ENCODE data around the gene ENC1.

The ENC1 gene

DNA sequence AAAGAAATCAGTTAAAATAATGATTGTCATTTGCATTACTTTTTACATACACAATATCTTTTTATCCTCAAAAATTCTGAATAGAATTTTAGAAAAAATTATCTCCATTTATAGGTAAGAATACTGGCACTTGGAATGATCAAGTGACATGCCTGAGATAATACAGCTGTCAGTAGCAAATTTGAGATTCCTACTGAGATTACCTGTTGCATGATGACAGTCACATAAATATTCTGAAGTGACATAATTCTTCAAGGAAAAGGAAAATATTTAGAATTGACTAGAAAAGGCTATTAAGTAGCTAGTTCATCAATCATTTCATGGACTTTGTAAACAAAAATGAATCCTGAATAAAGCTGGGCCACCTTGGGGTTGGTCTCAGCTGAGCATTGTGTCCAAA is 15.2 kb upstream of the ENC1 start:
- no peak for DNase-seq

- no peak for DNase-seq
Observed at GRCh38 chr5:74655206-74655605, 14.7 kb upstream of the ENC1 start.

GRCh38 chr5:74653991-74654390 is 13.5 kb upstream of the ENC1 start:
- no peak for DNase-seq

GRCh38 chr5:74652576-74652975 is 12.0 kb upstream of the ENC1 start:
- no peak for DNase-seq

DNA sequence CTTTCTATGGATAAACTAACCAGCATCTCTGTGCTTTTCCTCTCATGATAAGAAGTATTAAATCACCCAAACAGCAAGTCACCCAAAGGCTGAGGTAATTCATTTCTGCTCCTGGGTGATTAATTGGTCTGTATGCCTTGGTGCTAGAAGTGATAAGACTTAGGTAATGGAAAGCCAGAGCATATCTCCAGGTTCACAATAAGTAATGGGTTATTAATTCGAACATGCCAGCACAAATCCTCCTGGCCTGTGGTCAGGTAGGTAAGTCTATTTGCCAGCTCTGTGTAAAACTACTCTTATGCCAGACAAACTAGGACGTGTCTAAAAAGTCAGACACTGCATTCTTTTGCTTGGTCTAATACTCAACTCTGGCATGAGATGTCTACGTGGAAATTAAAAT is 11.2 kb upstream of the ENC1 start:
- DNase-seq: no peak

- no peak for DNase-seq
Observed at GRCh38 chr5:74649421-74649973, 9.0 kb upstream of the ENC1 start.

DNA sequence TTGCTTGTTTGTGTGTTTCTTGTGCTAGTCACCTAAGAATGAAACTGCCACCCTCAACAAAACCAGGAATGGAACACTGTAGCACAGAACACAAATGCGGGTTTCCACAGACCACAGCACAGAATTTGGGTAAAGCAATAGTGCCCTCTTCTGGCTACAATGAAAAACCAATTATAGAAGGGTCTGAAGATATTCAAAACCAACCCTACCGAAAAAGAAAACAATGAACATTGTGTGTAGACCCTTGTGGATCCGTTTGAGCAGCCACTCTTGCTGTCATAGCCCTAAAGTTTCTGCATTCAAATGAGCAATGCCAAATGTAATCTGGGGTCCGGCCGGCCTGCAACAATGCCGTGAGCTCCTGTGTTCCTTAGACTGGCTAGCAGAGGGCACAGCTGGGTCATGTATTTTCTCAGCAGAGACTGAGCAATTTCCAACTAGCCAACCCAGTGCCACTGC is 8.3 kb upstream of the ENC1 start:
- DNase-seq: peak in 1 of 2 donors; percentile 7

DNA sequence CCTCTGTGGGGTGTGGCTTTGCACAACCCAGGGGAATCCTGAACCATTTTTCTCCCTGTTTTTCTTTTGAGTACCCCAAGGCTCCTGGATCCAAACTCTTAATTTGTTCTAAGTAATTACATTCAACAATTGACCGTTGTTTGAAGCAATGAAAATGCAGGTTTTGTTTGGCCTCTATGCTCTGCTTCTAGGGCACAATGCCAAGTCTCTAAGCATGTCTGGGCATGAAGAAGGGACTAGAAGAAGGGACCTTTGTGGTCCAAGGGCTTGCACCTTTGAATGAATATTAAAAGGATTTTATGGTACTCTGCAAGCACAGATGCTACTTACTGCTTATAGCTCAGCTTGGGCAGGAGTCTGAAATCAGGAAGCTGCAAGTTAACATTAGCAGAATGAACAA is 6.6 kb upstream of the ENC1 start:
- no peak for DNase-seq

DNA sequence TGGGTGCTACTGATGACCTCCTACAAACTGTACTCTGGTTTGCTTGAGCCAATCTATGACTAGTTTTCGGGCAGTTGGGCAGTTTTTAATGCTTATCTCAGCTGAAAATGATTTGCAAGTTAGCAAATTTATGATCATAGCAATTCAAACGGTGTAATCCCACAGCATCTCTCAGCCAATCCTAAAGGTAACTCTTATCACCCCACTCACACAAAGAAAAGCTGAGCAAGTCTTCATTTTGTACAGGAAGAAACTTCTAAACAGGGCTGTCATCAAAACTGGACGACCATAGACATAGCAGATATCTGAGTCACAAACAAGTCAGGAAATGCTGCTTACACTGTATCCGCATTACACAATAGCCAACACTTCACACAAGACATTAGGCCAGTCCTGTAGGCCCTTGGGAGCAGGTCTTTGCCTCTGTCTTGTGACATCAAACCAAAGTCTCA is 2.6 kb upstream of the ENC1 start:
- no peak for DNase-seq

- no peak for DNase-seq
Observed at GRCh38 chr5:74642543-74642863, 2.0 kb upstream of the ENC1 start.

DNA sequence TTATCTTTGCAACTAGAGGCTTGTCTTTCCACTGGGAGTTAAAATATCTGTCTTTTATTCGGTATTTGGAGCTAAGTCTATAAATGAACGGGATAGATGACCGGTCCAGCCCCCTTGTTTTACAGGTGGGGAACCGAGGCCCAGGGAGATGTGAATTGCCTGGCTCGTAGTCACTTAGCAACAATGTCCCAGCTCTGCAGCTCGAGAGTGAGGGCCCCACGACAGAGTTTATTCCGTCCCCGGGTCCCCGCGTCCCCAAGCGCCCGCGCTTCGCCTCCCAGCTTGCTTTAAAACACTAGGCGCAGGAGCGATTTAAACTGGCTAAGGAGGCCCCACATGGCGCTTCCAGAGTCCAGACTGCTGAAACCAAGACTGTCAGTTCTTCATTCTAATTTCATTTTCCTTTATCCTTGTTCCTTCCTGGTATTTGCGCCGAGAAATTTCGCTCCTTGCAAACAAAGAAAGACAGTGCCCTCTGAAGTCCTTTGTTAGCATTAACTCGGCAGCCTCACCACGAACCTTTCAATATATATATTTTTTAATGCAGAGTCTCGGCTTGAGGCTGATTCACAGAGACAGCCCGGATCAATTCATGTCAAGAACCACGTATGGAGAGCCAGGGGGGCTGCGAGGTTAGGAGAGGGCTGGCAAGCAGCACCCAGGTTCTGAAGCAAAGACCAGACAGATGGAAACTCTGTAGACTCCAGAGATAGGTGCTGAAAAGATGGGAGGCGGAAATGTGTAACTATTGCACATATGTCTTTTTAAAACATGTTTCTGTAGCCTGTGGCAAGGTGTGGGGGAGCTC is 1.4 kb upstream of the ENC1 start:
- DNase-seq: peak in 1 of 2 donors; percentile 30

GRCh38 chr5:74640954-74641734 is 616 bp upstream of the ENC1 start:
- DNase-seq: peak; percentile 50 to 65

GRCh38 chr5:74639807-74640449 is 600 bp downstream of the ENC1 start:
- DNase-seq: peak; percentile 50 to 58

- no peak for DNase-seq
Observed at GRCh38 chr5:74638970-74639806, 1.3 kb downstream of the ENC1 start.

DNA sequence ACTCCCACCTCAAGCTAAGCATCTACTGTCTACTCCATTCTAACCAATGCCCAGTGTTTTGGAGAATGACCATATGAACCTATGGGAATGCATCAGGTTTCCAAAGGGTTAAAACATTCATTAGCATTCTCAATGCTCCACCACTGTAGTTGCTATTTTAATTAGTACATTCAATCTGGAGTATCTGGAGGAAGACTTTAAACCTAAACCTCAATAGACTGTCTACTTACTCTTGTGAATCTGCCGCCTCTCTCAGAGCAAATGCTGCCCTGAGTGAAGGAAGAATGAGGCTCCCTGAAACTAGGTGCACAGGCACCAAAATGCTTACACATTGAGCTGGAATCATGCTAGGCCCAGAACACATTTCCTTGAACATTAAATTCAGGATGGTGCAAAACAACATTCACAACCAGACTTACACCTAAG is 2.0 kb downstream of the ENC1 start:
- no peak for DNase-seq

DNA sequence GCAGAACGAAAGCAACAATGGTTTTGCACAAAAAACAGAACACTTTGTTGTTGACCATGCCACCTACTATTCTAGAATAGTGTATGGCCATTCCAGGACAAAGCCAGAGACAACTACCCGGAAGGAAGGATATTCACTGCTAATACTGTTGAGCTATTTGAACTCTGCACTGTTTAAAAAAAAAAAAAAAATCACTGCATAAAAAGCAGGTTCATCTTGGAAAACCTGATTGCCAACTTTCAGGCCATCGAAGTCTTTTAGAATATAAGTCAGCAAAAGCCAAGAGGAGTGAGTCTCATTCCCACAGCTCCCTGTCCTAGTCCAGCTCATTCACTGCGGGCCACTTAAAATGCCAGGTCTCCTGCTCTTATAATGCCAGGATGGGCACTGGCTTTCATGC is 4.0 kb downstream of the ENC1 start:
- no peak for DNase-seq

DNA sequence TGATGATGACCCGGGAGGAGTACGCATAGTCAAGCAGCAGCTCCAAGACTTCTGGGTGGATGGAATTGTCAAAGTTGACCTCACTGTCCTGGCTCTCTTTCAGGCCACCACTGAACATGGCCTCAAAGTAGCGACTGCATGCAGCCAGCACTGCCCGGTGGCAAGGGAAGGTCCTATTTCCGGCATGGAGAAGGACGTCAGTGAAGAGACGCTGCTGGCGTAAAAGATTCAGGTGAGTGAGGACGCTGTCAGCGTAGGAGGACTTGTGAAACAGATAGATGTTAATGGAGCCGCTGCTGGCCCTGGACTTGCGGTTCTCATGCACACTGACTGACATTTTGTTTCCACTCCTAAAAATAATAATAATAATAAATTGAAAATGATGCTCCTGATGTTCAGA is 4.4 kb downstream of the ENC1 start:
- DNase-seq: no peak

DNA sequence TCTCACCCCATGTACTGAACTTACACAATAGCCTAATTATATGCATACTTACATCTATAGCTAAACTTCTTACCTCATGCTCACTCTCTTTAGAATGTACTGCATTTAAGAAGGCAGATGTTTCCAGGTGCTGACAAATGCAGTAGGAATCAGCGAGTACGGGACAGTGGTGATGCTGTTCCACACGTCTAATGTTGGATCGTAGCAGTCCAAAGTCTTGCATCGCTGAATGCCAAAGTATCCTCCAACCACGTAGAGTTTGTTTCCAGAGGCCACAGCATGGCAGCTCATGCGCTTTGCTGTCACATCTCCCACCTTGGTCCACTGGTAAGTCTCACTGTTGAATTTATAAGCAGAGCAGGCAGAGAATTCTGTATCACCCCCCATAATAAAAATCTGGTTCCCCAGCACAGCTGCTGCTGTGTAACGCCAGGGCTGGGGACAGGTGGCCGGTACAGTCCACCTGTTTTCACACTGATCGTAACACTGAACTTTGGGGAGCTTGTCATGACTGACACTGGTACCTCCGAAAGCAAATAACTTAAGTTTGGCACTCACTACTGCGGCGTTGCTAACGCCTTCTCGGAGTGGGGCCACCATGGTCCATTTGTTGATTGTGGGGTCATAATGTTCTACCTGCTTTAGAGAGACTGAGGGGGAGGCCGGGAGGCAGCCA is 5.8 kb downstream of the ENC1 start:
- no peak for DNase-seq

DNA sequence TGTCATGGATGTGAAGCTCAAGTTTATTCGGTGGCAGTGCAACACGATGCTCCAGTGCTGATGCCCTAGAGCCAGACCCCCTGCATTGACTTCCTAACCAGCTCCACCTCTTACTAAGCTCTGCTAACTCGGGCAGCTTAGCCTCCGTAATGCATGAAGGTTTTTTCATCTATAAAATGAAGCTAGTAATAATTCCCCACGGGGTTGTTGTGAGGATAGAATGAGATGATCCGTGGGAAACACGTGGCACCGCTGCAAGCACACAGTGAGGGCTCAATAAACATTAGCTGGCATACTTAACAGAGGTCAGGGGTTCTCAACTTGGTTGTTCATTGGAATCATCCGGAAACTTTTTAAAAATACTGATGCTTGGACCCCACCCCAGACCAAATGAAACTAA is 6.8 kb downstream of the ENC1 start:
- no peak for DNase-seq

GRCh38 chr5:74632947-74633356 is 7.6 kb downstream of the ENC1 start:
- no peak for DNase-seq

- peak in 1 of 2 donors; percentile 13 for DNase-seq
Observed at GRCh38 chr5:74631081-74631953, 9.2 kb downstream of the ENC1 start.

All from stimulated activated CD4-positive, alpha-beta T cell treated with anti-CD3 and anti-CD28 coated beads, Interleukin-2, amount 100 ng/mL, for 24 hours (primary cell).